HFFc6 (cell line): Measurements from ENCODE around the gene SLC24A4. TPM values are rescaled to one million over a fixed set of nuclear protein-coding genes. Genes with fewer than 3 reads are reported as not detected.

Experiments used
- DNase-seq: peaks from one replicate; pipeline ENCODE4 v3.0.0-alpha.2; 2018
- H3K27ac Mint-ChIP-seq: 2 replicates; pipeline ENCODE4 v1.8.0; 2020; ENCODE audit warnings: mild to moderate bottlenecking, mixed read lengths
- H3K27me3 Mint-ChIP-seq: 2 replicates; pipeline ENCODE4 v1.8.0; 2021; ENCODE audit warnings: mild to moderate bottlenecking, moderate library complexity, mixed read lengths; ENCODE audit not compliant: insufficient read depth
- H3K36me3 Mint-ChIP-seq: 2 replicates; pipeline ENCODE4 v1.8.0; 2021; ENCODE audit warnings: low read depth, mixed read lengths
- H3K4me1 Mint-ChIP-seq: 2 replicates; pipeline ENCODE4 v1.8.0; 2020; ENCODE audit warnings: low read depth, mixed read lengths
- H3K4me3 Mint-ChIP-seq: 2 replicates; pipeline ENCODE4 v1.8.0; 2020; ENCODE audit warnings: mild to moderate bottlenecking, moderate library complexity, mixed read lengths
- H3K9me3 Mint-ChIP-seq: 2 replicates; pipeline ENCODE4 v1.8.0; 2020; ENCODE audit warnings: mild to moderate bottlenecking, mixed read lengths
- total RNA-seq, 6 experiments: library from RNA; stranded (reverse); fragmentation: NEBNext Ultra II Directional; extraction: Animal tissue kit (Norgen Biotek cat#: 25700); gene quantifications; 2 replicates in 1 of 6; 3 replicates in 5 of 6; pipeline ENCODE4 v1.2.3, GENCODE V29; 2021
- TF ChIP-seq, protein P1 (sequence below): fragments of 200-600 bp; sonication (generic); IDR thresholded peaks from 2 replicates; pipeline ENCODE4 v1.5.0; 2021; ENCODE audit warnings: antibody characterized with exemption, mild to moderate bottlenecking

Gene SLC24A4
- total RNA-seq, 6 experiments from 2014 or later, result not detected

DNA sequence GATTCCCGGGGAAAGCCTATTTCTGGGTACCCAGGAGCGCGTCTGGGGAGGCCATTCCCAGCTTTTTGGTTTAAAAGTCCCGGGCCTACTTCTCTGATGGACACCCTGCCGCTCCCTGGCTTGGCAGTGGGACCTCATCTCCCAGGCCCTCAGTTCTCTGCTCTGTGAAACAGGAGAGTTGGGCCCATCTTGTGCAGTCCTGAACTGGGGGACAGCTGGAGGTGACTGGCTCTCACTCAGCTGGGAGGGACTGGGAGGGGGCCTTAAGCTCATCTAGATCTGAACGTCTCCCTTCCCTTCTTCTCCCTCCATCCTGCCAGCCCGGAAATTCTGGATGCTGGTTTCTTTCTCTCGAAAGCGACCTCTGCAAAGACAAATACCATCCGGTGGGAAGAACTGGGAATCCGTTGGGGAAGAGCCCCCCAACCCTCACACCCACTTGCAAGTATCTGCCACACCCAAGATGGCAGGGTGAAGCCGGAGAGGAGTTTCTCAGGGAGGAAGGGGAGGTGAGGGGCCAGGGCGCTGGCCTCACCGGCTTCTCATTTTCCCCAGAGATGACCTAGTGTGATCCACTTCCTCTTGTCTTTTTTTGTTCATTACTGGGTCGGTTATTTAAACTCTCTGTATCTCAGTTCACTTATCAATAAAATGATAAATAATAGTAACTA, 192.0 kb downstream of the SLC24A4 start:
- H3K9me3 Mint-ChIP-seq, result no peaks in the 10 kb centered on the region
- H3K27ac Mint-ChIP-seq, result peak overlapping the region; percentile 18; the same call in 1 of the 2 replicates
- no peaks in the 10 kb centered on the region for H3K36me3 Mint-ChIP-seq
- H3K4me3 Mint-ChIP-seq, result peak overlapping the region; percentile 85
- no peak for DNase-seq
- no peaks in the 10 kb centered on the region; the same call in 1 of the 2 replicates for H3K27me3 Mint-ChIP-seq
- TF ChIP-seq, protein P1, sequence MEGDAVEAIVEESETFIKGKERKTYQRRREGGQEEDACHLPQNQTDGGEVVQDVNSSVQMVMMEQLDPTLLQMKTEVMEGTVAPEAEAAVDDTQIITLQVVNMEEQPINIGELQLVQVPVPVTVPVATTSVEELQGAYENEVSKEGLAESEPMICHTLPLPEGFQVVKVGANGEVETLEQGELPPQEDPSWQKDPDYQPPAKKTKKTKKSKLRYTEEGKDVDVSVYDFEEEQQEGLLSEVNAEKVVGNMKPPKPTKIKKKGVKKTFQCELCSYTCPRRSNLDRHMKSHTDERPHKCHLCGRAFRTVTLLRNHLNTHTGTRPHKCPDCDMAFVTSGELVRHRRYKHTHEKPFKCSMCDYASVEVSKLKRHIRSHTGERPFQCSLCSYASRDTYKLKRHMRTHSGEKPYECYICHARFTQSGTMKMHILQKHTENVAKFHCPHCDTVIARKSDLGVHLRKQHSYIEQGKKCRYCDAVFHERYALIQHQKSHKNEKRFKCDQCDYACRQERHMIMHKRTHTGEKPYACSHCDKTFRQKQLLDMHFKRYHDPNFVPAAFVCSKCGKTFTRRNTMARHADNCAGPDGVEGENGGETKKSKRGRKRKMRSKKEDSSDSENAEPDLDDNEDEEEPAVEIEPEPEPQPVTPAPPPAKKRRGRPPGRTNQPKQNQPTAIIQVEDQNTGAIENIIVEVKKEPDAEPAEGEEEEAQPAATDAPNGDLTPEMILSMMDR, result no peak
- H3K4me1 Mint-ChIP-seq, result peaks cover 38% of the 10 kb centered on the region

DNA sequence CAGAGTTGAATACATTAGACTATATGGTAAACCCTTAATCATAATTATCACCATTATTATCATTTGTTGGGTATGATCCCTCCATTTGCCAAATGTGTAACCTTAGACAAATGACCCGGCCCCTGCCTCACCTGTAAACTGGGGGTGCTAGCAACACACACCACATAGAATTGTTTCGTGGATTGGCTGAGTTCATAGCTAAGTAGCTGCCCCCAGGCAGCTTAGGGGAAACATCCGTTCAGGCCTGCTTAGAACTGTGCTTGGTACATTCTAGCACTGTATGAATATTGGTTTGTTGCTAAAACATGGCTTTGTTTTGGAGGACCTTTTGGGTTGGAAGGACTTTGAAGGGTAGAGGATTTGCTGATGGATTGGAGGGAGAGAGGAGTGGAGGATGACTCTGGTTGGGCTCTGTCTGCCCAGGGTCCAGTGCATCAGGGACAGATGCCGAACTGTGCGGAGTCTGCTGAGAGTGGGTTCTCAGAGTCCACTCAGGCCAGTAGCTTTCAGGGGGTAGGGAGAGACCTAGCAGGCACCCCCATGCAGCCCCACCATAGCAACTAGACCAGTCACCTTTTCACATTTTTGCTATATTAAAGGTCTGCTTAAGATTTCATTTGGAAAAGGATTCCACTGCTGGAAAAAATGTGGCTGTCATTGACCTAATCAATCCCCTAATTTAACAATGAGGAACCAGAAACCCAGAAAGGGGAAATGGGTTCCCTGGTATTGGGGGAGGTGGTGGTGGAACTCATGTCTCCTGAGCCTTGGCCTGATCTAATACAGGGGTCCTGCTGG, 192.8 kb downstream of the SLC24A4 start:
- H3K36me3 Mint-ChIP-seq, result peaks cover under 1% of the 10 kb centered on the region
- no peaks in the 10 kb centered on the region for H3K9me3 Mint-ChIP-seq
- H3K27me3 Mint-ChIP-seq, result no peaks in the 10 kb centered on the region; the same call in 1 of the 2 replicates
- H3K4me1 Mint-ChIP-seq, result peaks cover 36% of the 10 kb centered on the region
- DNase-seq, result no peak
- H3K27ac Mint-ChIP-seq, result no peak overlapping the region
- H3K4me3 Mint-ChIP-seq, result peak overlapping the region; percentile 85; the same call in 1 of the 2 replicates
- TF ChIP-seq, protein P1, result no peak

DNA sequence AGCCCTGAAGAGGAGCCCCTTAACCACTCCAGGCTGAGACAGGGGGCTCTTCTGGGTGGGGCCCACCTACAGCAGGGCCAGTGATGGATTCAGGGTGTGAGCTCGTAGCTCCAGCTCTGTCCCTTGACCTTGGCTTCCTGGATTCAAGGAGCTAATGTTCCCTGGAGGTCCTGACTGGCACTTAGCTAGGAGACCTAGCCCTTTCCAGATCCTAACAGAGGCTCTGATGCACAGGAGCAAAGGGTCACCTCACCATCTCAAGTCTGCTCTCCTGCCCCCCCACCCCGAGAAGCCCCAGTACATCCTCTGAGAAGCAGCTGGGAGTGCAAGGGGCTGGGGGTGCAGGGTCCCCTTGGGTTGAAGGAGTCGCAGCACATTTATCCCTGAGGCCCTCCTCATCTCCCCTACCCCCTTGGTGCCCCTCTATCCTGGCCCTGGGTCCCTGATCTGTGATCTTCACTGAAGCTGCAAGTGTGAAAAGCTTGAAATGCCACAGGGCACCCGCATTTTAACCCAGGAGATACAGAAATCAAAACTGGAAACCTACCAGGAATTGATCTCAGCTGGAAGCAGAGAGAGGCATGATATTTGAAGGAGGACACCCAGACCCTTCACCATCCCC, 193.5 kb downstream of the SLC24A4 start:
- H3K9me3 Mint-ChIP-seq, result no peaks in the 10 kb centered on the region
- H3K27me3 Mint-ChIP-seq, result no peaks in the 10 kb centered on the region; the same call in 1 of the 2 replicates
- H3K4me1 Mint-ChIP-seq, result peaks cover 28% of the 10 kb centered on the region
- H3K4me3 Mint-ChIP-seq, result no peak overlapping the region
- H3K27ac Mint-ChIP-seq, result no peak overlapping the region
- TF ChIP-seq, protein P1, result no peak
- DNase-seq, result no peak
- H3K36me3 Mint-ChIP-seq, result peaks cover 8% of the 10 kb centered on the region

DNA sequence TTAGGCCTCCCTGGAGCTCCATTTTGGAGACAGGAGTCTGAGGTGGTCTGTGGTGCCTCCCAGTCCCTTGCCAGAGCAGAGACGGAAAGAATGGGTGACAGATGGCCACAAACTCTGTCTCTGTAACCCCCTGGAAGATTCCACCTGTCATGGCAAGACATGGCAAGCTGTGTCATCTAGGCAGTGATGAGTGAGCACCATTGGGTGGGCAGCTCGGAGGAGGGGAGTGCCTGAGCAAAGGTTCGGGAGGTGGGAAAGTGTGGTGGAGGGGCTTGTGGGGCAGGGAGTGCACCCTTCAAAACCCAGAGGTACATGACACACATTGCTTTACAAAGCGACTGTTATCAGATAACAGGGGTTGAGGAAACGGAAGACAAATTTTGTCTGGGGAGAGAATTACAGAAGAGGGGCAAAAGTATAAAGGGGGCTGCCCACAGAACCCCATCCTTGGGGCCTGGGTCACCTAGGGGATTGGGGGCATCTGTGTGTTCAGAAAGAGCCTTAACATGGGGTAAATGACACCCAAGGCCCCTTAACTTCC, 194.1 kb downstream of the SLC24A4 start:
- TF ChIP-seq, protein P1, result no peak
- Mint-ChIP-seq H3K27ac (no peak overlapping the region), H3K4me3 (no peak overlapping the region), H3K4me1 (peaks cover 23% of the 10 kb centered on the region), H3K27me3 (no peaks in the 10 kb centered on the region; the same call in 1 of the 2 replicates), H3K36me3 (peaks cover 10% of the 10 kb centered on the region), H3K9me3 (no peaks in the 10 kb centered on the region)
- no peak for DNase-seq

DNA sequence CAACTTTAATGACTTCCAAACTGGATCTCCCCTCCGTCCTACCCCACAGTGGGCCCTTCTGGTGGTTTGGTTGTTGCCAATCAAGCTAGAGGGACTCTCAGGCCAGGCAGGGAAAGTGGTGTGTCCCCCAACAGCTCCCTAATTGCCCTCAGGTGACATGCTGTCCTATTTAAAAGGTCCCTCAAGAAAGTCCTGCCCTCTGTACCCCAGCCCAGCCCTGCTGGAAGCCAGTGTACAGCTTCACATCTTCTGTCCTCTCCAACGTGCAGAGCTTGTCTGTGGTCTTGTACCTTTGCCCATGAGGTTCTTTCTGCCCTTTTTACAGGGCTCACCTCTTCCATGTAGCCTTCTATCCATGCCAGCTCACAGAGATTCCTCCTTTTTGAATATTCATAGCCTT, 194.8 kb downstream of the SLC24A4 start:
- no peak overlapping the region for H3K4me3 Mint-ChIP-seq
- H3K4me1 Mint-ChIP-seq, result peaks cover 15% of the 10 kb centered on the region
- H3K27ac Mint-ChIP-seq, result no peak overlapping the region
- H3K9me3 Mint-ChIP-seq, result no peaks in the 10 kb centered on the region
- no peaks in the 10 kb centered on the region; the same call in 1 of the 2 replicates for H3K27me3 Mint-ChIP-seq
- no peak for DNase-seq
- peaks cover 10% of the 10 kb centered on the region for H3K36me3 Mint-ChIP-seq
- TF ChIP-seq, protein P1, result no peak
